ENCODE measurements around the gene DDX10.

DDX10 gene

GRCh38 chr11:108984523-108984922, 319.7 kb downstream of the DDX10 start:
- no peak for DNase-seq (ENCODE audit: low read depth)
- H3K4me3 ChIP-seq (ENCODE audit: control insufficient read depth, low read depth, low read length) = no peak overlapping the region
- no peak for TF ChIP-seq CTCF (IDR thresholded peaks at IDR 0.05; ENCODE audit: control insufficient read depth, insufficient read depth, low read depth, low read length, missing control alignments)

- no peak for DNase-seq (ENCODE audit: low read depth)
- TF ChIP-seq CTCF (IDR thresholded peaks at IDR 0.05; ENCODE audit: control insufficient read depth, insufficient read depth, low read depth, low read length, missing control alignments) = no peak
- H3K4me3 ChIP-seq (ENCODE audit: control insufficient read depth, low read depth, low read length) = no peak overlapping the region
Observed at GRCh38 chr11:108985236-108985944, 320.5 kb downstream of the DDX10 start.

DNA sequence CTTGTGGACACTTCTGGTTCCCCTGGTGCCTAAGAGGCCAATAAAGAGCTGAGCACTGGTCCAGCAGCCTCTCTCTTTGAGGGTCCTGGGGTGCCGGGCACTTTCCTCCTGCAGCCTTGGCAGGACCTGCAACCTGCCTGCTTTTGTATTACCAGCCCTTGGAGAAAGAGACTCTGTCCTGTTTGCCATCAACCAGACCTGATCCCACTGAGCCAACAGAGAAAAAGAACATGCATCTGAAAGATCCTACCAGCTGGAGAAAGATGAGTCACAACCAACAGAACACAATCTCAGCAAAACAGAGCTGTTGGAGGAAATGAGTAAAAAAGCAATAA, 321.0 kb downstream of the DDX10 start:
- DNase-seq (ENCODE audit: low read depth) = no peak
- H3K4me3 ChIP-seq (ENCODE audit: control insufficient read depth, low read depth, low read length) = no peak overlapping the region
- TF ChIP-seq CTCF (IDR thresholded peaks at IDR 0.05; ENCODE audit: control insufficient read depth, insufficient read depth, low read depth, low read length, missing control alignments) = no peak
